Stimulated activated CD4-positive, alpha-beta T cell treated with anti-CD3 and anti-CD28 coated beads, Interleukin-2, amount 100 ng/mL, for 24 hours (primary cell): ENCODE results near the gene ZNF229.
"Not testable (repeated sequence)": the region's sequence is repeated elsewhere in the genome, so short reads cannot be mapped to it uniquely, and the experiment has no call there.

ENCODE experiments used
- DNase-seq, 2 donors: peaks; one replicate each; pipeline ENCODE4 v3.0.0-alpha.2; 2020

Gene ZNF229

GRCh38 chr19:44447916-44448674 lies at the start of gene ZNF229:
Gene ZNF229 (minus strand): TSS chr19:44448472. CDS start chr19:44442847, 5,625 bp downstream.
- DNase-seq: peak; percentile 66 to 77

GRCh38 chr19:44496711-44497110 lies 48.4 kb upstream of the ZNF229 start:
- no peak for DNase-seq

GRCh38 chr19:44476559-44477408 lies 28.5 kb upstream of the ZNF229 start:
- DNase-seq: no peak

- DNase-seq: not testable (repeated sequence)
Observed at GRCh38 chr19:44468730-44469129, 20.5 kb upstream of the ZNF229 start.

- not testable (repeated sequence) for DNase-seq
Observed at GRCh38 chr19:44462600-44463286, 14.5 kb upstream of the ZNF229 start.

- not testable (repeated sequence) for DNase-seq
Observed at GRCh38 chr19:44456016-44456415, 7.7 kb upstream of the ZNF229 start.

- DNase-seq: no peak
Observed at GRCh38 chr19:44455100-44455499, 6.8 kb upstream of the ZNF229 start.

GRCh38 chr19:44452367-44452766 lies 4.1 kb upstream of the ZNF229 start:
- no peak for DNase-seq

- DNase-seq: no peak
Observed at GRCh38 chr19:44451687-44452086, 3.4 kb upstream of the ZNF229 start.

- no peak for DNase-seq
Observed at GRCh38 chr19:44438441-44438840, 9.8 kb downstream of the ZNF229 start.

- DNase-seq: no peak
Observed at GRCh38 chr19:44435441-44435840, 12.8 kb downstream of the ZNF229 start.

GRCh38 chr19:44430956-44431355 lies 17.3 kb downstream of the ZNF229 start:
- DNase-seq: no peak

GRCh38 chr19:44415553-44415952 lies 32.7 kb downstream of the ZNF229 start:
- not testable (repeated sequence) for DNase-seq

GRCh38 chr19:44401139-44402115 lies 46.8 kb downstream of the ZNF229 start, which contains the start of gene ZNF285:
Gene ZNF285 (minus strand): TSS chr19:44401608. CDS start chr19:44397213, 4,395 bp downstream.
- peak; percentile 71 to 80 for DNase-seq

GRCh38 chr19:44389268-44389667 lies 59.0 kb downstream of the ZNF229 start:
- not testable (repeated sequence) for DNase-seq
